Neural cell (in vitro differentiated cells): ENCODE results near the gene ACOT7. TPM values are rescaled to one million over a fixed set of nuclear protein-coding genes. Genes with fewer than 3 reads are reported as not detected.

Experiments
- H2AFZ ChIP-seq: fragments of 200-600, 300-800 bp; sonication (generic), shearing (Covaris generic); 2 replicates; pipeline ENCODE4 v1.6.0; 2014; ENCODE audit warnings: low read depth, mild to moderate bottlenecking, antibody characterized with exemption, low read length, moderate library complexity
- H3F3A ChIP-seq: fragments of 200-600 bp; shearing (Covaris generic); 2 replicates; pipeline ENCODE4 v1.6.1; 2016; ENCODE audit warnings: mild to moderate bottlenecking, moderate library complexity, mixed read lengths, antibody characterized with exemption, low read length; ENCODE audit not compliant: insufficient read depth, poor library complexity, severe bottlenecking
- H3K27ac ChIP-seq: fragments of 200-600, 300-800 bp; sonication (generic), shearing (Covaris generic); 2 replicates; pipeline ENCODE4 v1.5.1; 2014; ENCODE audit warnings: mild to moderate bottlenecking, low read length, moderate library complexity
- H3K27me3 ChIP-seq: fragments of 300-800, 200-600 bp; sonication (generic), shearing (Covaris generic); 2 replicates; pipeline ENCODE4 v1.6.0; 2014; ENCODE audit warnings: mild to moderate bottlenecking, low read depth, low read length, moderate library complexity; ENCODE audit not compliant: insufficient read depth
- H3K36me3 ChIP-seq: fragments of 300-800, 200-600 bp; sonication (generic), shearing (Covaris generic); 2 replicates; pipeline ENCODE4 v1.5.1; 2014; ENCODE audit warnings: mild to moderate bottlenecking, antibody characterized with exemption, low read length, moderate library complexity; ENCODE audit not compliant: insufficient read depth
- H3K4me2 ChIP-seq: fragments of 300-800, 200-600 bp; sonication (generic), shearing (Covaris generic); 2 replicates; pipeline ENCODE4 v1.6.0; 2014; ENCODE audit warnings: mild to moderate bottlenecking, low read length
- H3K4me3 ChIP-seq: fragments of 300-800, 200-600 bp; sonication (generic), shearing (Covaris generic); 2 replicates; pipeline ENCODE4 v1.5.1; 2014; ENCODE audit warnings: mild to moderate bottlenecking, low read length, moderate library complexity
- H3K79me2 ChIP-seq: fragments of 200-600 bp; shearing (Covaris generic); replicated peaks from 2 replicates; pipeline ENCODE4 v1.6.0; 2014; ENCODE audit warnings: mild to moderate bottlenecking, low read length, moderate library complexity; ENCODE audit not compliant: insufficient read depth
- H3K9ac ChIP-seq: fragments of 300-800, 200-600 bp; sonication (generic), shearing (Covaris generic); 2 replicates; pipeline ENCODE4 v1.6.1; 2016; ENCODE audit warnings: mild to moderate bottlenecking, low read length, mixed read lengths
- H3K9me2 ChIP-seq: fragments of 200-600 bp; shearing (Covaris generic); 2 replicates; pipeline ENCODE4 v1.6.1; 2016; ENCODE audit warnings: mild to moderate bottlenecking, low read length, mixed read lengths; ENCODE audit not compliant: insufficient read depth
- H3K9me3 ChIP-seq: fragments of 200-600, 300-800 bp; sonication (generic), shearing (Covaris generic); 2 replicates; pipeline ENCODE4 v1.6.1; 2016; ENCODE audit warnings: mild to moderate bottlenecking, mixed run types, low read length, moderate library complexity, mixed read lengths
- H4K20me1 ChIP-seq: fragments of 200-600 bp; shearing (Covaris generic); 2 replicates; pipeline ENCODE4 v1.6.1; 2016; ENCODE audit warnings: mild to moderate bottlenecking, mixed run types; ENCODE audit not compliant: insufficient read depth
- EP300 ChIP-seq: fragments of 450-650 bp; conservative IDR thresholded peaks from 2 replicates; pipeline ENCODE4 v1.6.1; 2014; ENCODE audit warnings: antibody characterized with exemption, mild to moderate bottlenecking, moderate library complexity; ENCODE audit not compliant: poor library complexity, severe bottlenecking
- EZH2 ChIP-seq: fragments of 200-600, 300-800 bp; shearing (Covaris generic), sonication (generic); IDR thresholded peaks from 2 replicates; pipeline ENCODE4 v1.6.1; 2014; ENCODE audit warnings: antibody characterized with exemption, low read length, borderline replicate concordance, mild to moderate bottlenecking; ENCODE audit not compliant: insufficient read depth, poor library complexity, severe bottlenecking
- MXI1 ChIP-seq: fragments of 450-650 bp; conservative IDR thresholded peaks from 2 replicates; pipeline ENCODE4 v1.6.1; 2014; ENCODE audit warnings: antibody characterized with exemption, mild to moderate bottlenecking; ENCODE audit not compliant: poor library complexity, severe bottlenecking
- POLR2AphosphoS5 ChIP-seq: IDR thresholded peaks from 2 replicates; pipeline ENCODE4 v1.6.1; 2012
- RAD21 ChIP-seq: fragments of 450-650 bp; conservative IDR thresholded peaks from 2 replicates; pipeline ENCODE4 v1.6.1; 2014; ENCODE audit warnings: antibody characterized with exemption, mild to moderate bottlenecking, moderate library complexity
- SMC3 ChIP-seq: fragments of 450-650 bp; conservative IDR thresholded peaks from 2 replicates; pipeline ENCODE4 v1.6.1; 2014; ENCODE audit warnings: antibody characterized with exemption, mild to moderate bottlenecking, moderate library complexity; ENCODE audit not compliant: poor library complexity
- TAF1 ChIP-seq: IDR thresholded peaks from 2 replicates; pipeline ENCODE4 v1.6.1; 2012; ENCODE audit warnings: low read depth
- polyA plus RNA-seq: library from polyadenylated mRNA; depleted of rRNA; stranded (reverse); fragments of >200 nt; gene quantifications from 2 replicates; pipeline ENCODE4 v1.2.3, GENCODE V29; 2014
- TF ChIP-seq, protein P1 (sequence below): IDR thresholded peaks from 2 replicates; pipeline ENCODE4 v1.6.1; 2012; ENCODE audit warnings: borderline replicate concordance
- TF ChIP-seq, protein P2 (sequence below): fragments of 450-650 bp; IDR thresholded peaks from 2 replicates; pipeline ENCODE4 v1.5.1; 2014; ENCODE audit warnings: antibody characterized with exemption, mild to moderate bottlenecking, moderate library complexity; ENCODE audit not compliant: poor library complexity, severe bottlenecking

ACOT7 gene
- polyA plus RNA-seq, 1 donor from 2014 or later, result 101 TPM

DNA sequence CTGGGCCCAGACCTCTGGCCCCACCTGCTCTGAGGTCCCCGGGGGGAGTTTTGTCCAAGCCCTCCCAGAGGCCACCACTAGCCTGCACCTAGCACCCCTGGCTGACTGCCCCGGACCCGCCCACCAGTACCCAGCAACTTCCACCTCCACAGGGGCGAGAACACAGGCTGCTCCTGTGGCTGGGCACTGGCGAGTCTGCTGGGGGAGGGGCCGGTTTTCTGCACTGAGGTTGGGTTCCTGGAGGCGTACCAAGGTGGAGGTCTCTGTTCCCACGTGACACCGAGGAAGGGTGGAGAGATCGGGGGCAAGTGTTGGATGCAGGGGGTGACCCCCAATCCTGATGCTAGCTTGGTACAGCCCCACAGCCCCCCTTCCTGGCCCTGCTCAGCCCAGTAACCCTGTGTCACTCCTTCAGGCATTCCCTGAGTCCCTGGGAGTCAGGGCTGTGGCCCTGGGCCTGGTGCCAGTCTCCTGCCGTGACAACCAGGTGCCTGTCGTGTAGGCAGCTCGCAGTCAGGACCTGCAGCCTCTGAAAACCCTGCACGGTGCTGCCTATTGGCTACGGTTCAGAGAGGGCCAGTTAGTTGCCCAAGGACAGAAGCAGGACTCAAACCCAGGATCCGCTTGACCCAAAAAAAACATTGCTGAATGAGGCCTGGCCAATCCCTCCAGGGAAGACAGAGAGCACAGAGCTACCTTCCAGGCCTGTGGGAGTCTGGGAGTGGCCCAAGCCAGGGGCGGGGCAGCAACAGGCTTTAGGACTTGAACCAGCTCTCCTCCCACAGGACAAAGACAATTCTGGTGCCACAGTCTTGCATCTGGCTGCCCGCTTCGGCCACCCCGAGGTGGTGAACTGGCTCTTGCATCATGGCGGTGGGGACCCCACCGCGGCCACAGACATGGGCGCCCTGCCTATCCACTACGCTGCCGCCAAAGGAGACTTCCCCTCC is 34.1 kb upstream of the ACOT7 start:
- TF ChIP-seq SMC3, result no peak
- TF ChIP-seq EP300, result no peak
- TF ChIP-seq TAF1, result no peak
- no peak for TF ChIP-seq RAD21
- TF ChIP-seq, protein P1, sequence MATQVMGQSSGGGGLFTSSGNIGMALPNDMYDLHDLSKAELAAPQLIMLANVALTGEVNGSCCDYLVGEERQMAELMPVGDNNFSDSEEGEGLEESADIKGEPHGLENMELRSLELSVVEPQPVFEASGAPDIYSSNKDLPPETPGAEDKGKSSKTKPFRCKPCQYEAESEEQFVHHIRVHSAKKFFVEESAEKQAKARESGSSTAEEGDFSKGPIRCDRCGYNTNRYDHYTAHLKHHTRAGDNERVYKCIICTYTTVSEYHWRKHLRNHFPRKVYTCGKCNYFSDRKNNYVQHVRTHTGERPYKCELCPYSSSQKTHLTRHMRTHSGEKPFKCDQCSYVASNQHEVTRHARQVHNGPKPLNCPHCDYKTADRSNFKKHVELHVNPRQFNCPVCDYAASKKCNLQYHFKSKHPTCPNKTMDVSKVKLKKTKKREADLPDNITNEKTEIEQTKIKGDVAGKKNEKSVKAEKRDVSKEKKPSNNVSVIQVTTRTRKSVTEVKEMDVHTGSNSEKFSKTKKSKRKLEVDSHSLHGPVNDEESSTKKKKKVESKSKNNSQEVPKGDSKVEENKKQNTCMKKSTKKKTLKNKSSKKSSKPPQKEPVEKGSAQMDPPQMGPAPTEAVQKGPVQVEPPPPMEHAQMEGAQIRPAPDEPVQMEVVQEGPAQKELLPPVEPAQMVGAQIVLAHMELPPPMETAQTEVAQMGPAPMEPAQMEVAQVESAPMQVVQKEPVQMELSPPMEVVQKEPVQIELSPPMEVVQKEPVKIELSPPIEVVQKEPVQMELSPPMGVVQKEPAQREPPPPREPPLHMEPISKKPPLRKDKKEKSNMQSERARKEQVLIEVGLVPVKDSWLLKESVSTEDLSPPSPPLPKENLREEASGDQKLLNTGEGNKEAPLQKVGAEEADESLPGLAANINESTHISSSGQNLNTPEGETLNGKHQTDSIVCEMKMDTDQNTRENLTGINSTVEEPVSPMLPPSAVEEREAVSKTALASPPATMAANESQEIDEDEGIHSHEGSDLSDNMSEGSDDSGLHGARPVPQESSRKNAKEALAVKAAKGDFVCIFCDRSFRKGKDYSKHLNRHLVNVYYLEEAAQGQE, result no peak
- TF ChIP-seq POLR2AphosphoS5, result no peak
- TF ChIP-seq MXI1, result no peak
- TF ChIP-seq EZH2, result no peak
- TF ChIP-seq, protein P2, sequence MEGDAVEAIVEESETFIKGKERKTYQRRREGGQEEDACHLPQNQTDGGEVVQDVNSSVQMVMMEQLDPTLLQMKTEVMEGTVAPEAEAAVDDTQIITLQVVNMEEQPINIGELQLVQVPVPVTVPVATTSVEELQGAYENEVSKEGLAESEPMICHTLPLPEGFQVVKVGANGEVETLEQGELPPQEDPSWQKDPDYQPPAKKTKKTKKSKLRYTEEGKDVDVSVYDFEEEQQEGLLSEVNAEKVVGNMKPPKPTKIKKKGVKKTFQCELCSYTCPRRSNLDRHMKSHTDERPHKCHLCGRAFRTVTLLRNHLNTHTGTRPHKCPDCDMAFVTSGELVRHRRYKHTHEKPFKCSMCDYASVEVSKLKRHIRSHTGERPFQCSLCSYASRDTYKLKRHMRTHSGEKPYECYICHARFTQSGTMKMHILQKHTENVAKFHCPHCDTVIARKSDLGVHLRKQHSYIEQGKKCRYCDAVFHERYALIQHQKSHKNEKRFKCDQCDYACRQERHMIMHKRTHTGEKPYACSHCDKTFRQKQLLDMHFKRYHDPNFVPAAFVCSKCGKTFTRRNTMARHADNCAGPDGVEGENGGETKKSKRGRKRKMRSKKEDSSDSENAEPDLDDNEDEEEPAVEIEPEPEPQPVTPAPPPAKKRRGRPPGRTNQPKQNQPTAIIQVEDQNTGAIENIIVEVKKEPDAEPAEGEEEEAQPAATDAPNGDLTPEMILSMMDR, result no peak
- H4K20me1 ChIP-seq, result no peaks in the 10 kb centered on the region
- H3K4me2 ChIP-seq, result no peak overlapping the region
- peaks cover 40% of the 10 kb centered on the region for H3K27me3 ChIP-seq
- H3K27ac ChIP-seq, result no peak overlapping the region
- no peak overlapping the region for H3K4me3 ChIP-seq
- no peak overlapping the region for H3K9ac ChIP-seq
- no peaks in the 10 kb centered on the region for H3F3A ChIP-seq
- H2AFZ ChIP-seq, result no peak overlapping the region
- H3K79me2 ChIP-seq, result no peaks in the 10 kb centered on the region
- H3K9me2 ChIP-seq, result no peaks in the 10 kb centered on the region
- no peaks in the 10 kb centered on the region for H3K9me3 ChIP-seq
- no peaks in the 10 kb centered on the region for H3K36me3 ChIP-seq

DNA sequence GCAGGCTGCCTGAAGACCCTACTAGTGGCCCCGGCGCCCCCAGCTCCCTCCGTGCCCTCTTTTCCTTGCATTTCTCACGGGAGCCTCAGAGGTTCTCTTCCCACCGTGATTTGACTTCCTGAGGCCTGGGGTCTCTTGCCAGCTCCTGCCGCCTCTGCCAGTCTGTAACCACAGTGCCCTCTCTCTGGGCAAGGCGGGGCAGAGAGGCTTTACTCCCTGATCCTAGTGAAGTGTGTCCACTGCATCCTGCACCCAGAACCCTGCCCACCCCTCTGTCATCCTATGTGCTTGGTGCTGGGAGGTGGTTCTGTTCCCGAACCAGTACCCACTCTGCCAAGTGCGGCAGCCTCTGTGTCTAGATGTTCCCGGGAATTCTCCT is 33.4 kb upstream of the ACOT7 start:
- Histone ChIP-seq H3F3A (no peaks in the 10 kb centered on the region), H4K20me1 (no peaks in the 10 kb centered on the region), H3K36me3 (no peaks in the 10 kb centered on the region), H3K9me3 (no peaks in the 10 kb centered on the region), H3K27me3 (peaks cover 44% of the 10 kb centered on the region), H2AFZ (no peak overlapping the region), H3K9ac (no peak overlapping the region), H3K4me2 (no peak overlapping the region), H3K4me3 (no peak overlapping the region), H3K9me2 (no peaks in the 10 kb centered on the region), H3K79me2 (no peaks in the 10 kb centered on the region), H3K27ac (no peak overlapping the region)
- TF ChIP-seq RAD21, result no peak
- TF ChIP-seq, protein P2, result no peak
- TF ChIP-seq, protein P1, result no peak
- no peak for TF ChIP-seq POLR2AphosphoS5
- TF ChIP-seq SMC3, result no peak
- no peak for TF ChIP-seq MXI1
- no peak for TF ChIP-seq TAF1
- no peak for TF ChIP-seq EP300
- no peak for TF ChIP-seq EZH2
